AG08395 (cell line): ENCODE measurements around the gene STIMATE.
A peak's percentile ranks its signal among the peaks of the same experiment; 100 is the strongest.

Experiments
- DNase-seq: peaks from one replicate; pipeline ENCODE4 v3.0.0; 2012; ENCODE audit warnings: mixed read lengths, low spot score

The STIMATE gene

DNA sequence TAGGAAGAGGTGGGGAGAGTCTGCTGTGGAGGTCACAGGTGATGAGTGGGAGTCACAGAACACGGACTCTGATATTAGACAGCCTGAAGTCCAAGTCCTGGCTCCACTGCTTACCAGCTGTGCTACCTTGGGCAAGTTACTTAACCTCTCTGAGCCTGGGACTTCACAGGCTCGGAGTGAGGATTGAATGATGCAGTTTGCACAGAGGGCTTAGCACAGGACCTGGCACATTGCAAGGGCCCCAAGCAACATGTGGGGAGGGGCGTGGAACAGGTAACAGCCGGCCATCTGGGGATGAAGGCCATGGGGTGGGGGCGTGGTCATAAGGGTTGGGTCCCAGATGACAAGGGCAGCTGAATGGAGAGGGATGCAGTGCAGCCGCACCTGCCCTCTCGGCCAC lies 107.0 kb downstream of the STIMATE start:
- no peak for DNase-seq

DNA sequence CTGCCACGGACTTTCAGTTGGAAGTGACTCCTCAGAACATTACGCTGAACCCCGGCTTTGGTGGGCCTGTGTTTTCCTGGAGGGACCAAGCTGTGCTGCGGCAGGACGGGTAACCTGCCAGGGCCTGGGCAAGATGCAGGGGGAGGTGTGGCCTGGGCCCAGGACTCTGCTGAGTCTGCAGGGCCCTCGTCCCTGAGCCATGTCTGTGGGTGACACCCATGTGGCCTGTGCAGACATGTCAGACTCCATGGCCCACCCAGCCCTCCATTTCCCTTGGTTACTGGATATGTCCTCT lies 107.7 kb downstream of the STIMATE start:
- DNase-seq, result no peak

DNA sequence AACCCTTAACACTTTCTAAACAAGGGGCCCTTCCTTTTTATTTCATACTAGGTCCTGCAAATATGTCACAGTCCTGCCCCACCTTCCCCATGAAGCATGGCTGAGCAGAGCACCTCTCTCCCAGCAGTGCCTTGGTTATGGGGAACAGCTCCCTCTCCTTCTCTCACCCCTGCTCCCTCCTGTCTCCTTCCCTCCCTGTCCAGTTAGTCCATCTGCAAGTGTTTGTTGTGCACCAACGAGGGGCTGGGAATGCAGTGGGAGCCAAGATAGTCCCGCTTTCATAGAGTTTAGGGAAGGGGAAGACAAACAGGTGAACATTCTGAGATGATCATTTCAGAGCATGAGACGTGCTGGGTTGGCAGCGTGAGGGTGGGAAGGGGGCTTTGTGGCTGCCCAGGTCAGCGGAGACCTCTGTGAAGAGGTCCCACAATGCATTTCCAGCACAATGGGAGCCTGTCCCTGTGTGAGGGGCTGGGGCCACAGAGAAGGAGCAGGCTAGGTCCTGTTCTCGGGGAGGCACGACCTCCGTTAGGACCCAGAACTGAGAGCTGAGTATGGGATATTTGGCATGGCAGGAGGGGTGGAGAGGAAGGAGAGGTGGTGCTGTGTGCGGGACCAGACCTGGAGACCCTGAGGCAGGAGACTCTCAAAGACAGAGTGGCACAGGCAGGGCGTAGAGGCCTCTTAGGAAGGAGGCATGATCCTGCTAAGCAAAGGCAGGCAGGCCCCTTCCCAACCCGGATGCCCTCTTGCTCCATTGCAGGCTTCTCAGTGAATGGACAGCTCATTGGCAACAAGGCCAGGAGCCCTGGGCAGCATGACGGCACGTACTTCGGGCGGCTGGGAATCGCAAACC lies 108.2 kb downstream of the STIMATE start:
- DNase-seq, result no peak

DNA sequence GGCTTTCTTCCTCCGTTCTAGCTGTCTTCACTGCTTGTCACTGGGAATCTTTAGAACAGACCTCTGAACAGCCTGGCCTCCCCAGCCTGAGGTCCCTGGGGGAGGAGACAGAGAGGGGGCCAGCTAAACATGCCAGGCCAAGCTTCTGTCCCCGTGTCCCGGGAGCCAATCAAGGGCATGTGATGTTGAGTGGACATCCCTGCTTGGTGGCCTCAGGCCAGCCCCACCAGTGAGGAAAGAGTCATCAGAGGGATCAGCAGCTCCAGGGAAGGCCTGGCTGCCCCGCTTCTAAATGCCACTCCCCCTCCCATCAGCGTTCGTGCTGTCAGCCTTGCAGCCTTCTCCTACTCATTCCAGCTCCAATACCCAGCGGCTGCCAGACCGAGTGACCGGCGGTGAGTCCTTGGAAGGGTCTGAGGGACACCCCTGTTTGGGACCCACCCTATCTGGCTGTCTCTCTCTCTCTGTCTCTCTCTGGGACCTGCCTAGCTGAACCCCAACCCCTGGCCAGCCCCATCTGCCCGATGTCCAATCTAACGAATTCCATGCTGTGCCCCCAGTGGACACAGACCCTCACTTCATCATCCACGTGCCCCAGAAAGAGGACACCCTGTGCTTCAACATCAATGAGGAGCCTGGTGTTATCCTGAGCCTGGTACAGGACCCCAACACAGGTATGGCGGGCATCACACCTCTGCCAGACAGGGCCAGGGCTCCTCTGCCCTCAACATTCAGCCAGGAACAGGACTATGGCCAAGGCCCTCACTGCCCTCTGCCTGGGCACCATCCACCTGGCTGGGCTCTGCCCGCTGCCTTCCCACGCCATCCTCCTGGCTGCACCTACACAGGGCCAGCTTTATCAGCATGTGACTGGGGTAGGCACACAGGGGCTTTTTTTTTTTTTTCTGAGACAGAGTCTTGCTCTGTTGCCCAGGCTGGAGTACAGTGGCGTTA lies 109.4 kb downstream of the STIMATE start:
- DNase-seq, result peak; percentile 44

DNA sequence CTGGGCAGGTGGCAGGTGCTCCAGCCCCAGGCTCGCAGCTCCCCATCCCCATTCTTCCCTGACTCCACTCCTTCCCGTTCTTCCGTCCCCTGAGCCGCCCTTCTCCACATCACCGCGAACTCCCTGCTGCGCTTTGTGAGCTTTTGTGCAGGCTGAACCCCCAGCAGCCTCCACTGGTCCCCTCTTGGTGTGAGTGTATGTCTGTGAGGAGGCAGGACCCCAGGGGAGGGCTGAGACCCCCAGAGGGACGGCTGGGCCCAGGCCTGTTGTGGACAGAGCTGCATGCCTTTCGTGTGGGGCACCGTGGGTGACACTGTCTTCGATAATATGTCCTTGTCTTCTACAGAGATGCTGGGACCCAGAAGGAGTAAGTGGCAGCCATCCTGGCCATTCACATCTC lies 110.1 kb downstream of the STIMATE start:
- no peak for DNase-seq
